Mucosa of descending colon (tissue), 3 donors: ENCODE results near the gene NPIPB8. TPM values are rescaled to one million over a fixed set of nuclear protein-coding genes. Genes with fewer than 3 reads are reported as not detected.
"Not testable (repeated sequence)": the region's sequence is repeated elsewhere in the genome, so short reads cannot be mapped to it uniquely, and the experiment has no call there.

ENCODE experiments used
- ATAC-seq: fragments of 200-7000 bp; cut with Tn5 transposase; one replicate; pipeline ENCODE4 v1.9.1; 2020; ENCODE audit warnings: mild to moderate bottlenecking, moderate library complexity
- DNase-seq, 3 donors: peaks; one replicate each; pipeline ENCODE4 v3.0.0-alpha.2; 2020
- H3K36me3 ChIP-seq: fragments of 200-600 bp; one replicate; pipeline ENCODE4 v1.8.0; 2021; ENCODE audit warnings: low read depth, mild to moderate bottlenecking
- H3K4me1 ChIP-seq: fragments of 200-600 bp; one replicate; pipeline ENCODE4 v1.8.0; 2021; ENCODE audit warnings: low read depth, mild to moderate bottlenecking
- H3K4me3 ChIP-seq: fragments of 200-600 bp; one replicate; pipeline ENCODE4 v1.8.0; 2021; ENCODE audit warnings: mild to moderate bottlenecking
- H3K9me3 ChIP-seq: fragments of 200-600 bp; one replicate; pipeline ENCODE4 v1.8.0; 2021; ENCODE audit warnings: mild to moderate bottlenecking
- intact Hi-C, 2 donors: fragments of 100-400 bp; cut with DNase I in 1 of 2; cut with micrococcal nuclease in 1 of 2; formaldehyde crosslinking; loops; one replicate each; pipeline versions ENCODE4 v1.11.0 to v1.11.1; 2022; cut with DNase I, micrococcal nuclease
- total RNA-seq, 3 donors: library from RNA; stranded (reverse); fragmentation: NEBNext Ultra II Directional in 2 of 3; extraction: Animal tissue kit (Norgen Biotek cat#: 25700) in 2 of 3; gene quantifications; one replicate each; pipeline versions ENCODE4 v1.2.1 to v1.2.4, GENCODE V29; 2021 to 2023
- TF ChIP-seq, protein P1 (sequence below): fragments of 200-600 bp; IDR thresholded peaks from one replicate; pipeline ENCODE4 v1.8.0; 2022; ENCODE audit warnings: antibody characterized with exemption, mild to moderate bottlenecking
- donor health status: DM: no; HTN: no; CAD: no; lungs with moderate emphysema.
- donor health status: DM: no; HTN: no; CAD: no.
- donor health status: DM: no; HTN: yes; CAD: no.

NPIPB8 gene
- total RNA-seq, 3 donors from 2014 or later, result 0.92 to 10.1 (median 1.2) TPM

DNA sequence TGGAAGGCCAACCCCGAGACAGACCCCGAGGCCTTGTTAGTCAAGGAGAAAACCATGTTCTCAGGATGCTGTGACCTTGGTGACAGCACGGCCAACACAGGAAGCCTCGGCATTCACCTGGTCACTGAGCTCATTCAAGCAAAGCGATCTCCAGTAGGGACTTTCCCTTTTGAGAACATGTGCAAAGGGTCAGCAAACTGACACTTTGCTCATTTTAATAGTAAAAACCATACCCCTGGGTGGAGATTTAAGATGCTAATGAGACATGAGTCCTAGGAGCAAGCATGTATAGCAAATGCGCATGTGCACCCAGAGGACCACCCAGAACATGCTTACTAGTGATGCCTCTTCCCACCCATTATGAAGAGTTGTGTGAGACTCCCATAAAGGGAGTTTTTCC, 35.3 kb upstream of the NPIPB8 start:
- ATAC-seq (no peak), DNase-seq (no peak)
- no peak overlapping the region for H3K4me3 ChIP-seq
- H3K9me3 ChIP-seq, result no peaks in the 10 kb centered on the region
- H3K36me3 ChIP-seq, result no peaks in the 10 kb centered on the region
- H3K4me1 ChIP-seq, result peaks cover 7% of the 10 kb centered on the region
- intact Hi-C loops, result no loop called here
- TF ChIP-seq, protein P1, sequence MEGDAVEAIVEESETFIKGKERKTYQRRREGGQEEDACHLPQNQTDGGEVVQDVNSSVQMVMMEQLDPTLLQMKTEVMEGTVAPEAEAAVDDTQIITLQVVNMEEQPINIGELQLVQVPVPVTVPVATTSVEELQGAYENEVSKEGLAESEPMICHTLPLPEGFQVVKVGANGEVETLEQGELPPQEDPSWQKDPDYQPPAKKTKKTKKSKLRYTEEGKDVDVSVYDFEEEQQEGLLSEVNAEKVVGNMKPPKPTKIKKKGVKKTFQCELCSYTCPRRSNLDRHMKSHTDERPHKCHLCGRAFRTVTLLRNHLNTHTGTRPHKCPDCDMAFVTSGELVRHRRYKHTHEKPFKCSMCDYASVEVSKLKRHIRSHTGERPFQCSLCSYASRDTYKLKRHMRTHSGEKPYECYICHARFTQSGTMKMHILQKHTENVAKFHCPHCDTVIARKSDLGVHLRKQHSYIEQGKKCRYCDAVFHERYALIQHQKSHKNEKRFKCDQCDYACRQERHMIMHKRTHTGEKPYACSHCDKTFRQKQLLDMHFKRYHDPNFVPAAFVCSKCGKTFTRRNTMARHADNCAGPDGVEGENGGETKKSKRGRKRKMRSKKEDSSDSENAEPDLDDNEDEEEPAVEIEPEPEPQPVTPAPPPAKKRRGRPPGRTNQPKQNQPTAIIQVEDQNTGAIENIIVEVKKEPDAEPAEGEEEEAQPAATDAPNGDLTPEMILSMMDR, result no peak

DNA sequence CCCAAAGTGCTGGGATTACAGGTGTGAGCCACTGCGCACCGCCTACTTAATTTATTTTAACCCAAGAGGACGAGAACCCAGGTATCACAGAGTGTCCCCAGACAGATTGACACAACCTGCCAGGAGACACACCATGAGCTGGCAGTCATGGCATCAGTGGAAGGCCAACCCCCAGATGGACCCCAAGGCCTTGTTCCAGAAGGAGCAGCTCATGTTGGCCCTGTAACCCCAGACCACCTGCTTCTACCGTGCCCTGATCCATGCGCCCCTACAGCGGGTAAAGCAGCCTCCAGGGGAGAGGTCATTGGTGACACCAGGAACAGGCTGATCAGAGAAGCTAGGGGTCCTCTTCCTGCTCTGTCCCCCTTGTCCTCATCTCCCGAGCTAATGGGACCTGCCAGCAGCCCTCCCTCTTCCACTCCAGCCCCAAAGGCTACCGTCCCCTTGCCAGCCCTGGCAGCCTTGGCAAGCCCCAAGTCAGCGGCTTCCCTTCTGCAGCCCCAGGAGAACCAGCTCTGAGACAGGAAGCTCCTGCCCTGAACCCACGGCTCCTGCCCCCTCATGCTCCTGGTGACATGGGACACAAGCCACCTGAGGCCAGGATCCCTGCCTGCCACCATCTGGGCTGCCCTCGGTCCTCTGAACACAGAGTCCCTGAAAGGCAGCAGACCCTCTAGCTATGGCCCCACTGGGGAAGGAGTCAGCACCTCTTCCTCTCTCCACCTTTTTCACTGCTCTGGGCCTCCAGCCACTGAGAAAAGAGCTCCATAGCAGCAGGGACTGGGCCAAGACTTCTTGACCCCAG, 34.3 kb upstream of the NPIPB8 start:
- no peak for DNase-seq
- intact Hi-C loops, result no loop called here
- TF ChIP-seq, protein P1, result no peak

DNA sequence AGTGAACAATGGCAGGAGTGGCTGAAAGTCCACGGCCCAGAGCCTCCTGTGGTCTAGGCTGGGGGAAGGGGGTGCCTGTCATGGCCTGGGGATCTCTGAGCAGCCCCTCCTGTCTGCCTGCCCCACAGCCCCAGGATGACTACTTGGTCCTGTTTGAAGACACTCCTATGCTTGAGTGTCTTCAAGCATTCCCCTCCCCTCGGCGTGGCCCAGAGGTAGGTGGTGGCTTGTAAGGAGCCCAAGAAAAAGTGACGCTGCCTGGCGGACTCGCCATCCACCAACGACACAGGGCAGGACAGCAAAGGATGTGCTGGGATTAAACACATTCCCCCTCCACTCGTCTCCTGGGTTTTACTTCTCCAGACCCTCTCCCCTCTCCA, 33.7 kb upstream of the NPIPB8 start:
- no peak overlapping the region for H3K4me3 ChIP-seq
- TF ChIP-seq, protein P1, result no peak
- H3K9me3 ChIP-seq, result no peaks in the 10 kb centered on the region
- H3K4me1 ChIP-seq, result peaks cover 1% of the 10 kb centered on the region
- intact Hi-C loops, result no loop called here
- no peaks in the 10 kb centered on the region for H3K36me3 ChIP-seq
- DNase-seq (no peak), ATAC-seq (no peak)

More for the DNA sequence above, 34.3 kb upstream of the NPIPB8 start:
- Histone ChIP-seq H3K4me3 (no peak overlapping the region), H3K4me1 (no peaks in the 10 kb centered on the region), H3K36me3 (no peaks in the 10 kb centered on the region), H3K9me3 (no peaks in the 10 kb centered on the region)
- no peak for ATAC-seq

DNA sequence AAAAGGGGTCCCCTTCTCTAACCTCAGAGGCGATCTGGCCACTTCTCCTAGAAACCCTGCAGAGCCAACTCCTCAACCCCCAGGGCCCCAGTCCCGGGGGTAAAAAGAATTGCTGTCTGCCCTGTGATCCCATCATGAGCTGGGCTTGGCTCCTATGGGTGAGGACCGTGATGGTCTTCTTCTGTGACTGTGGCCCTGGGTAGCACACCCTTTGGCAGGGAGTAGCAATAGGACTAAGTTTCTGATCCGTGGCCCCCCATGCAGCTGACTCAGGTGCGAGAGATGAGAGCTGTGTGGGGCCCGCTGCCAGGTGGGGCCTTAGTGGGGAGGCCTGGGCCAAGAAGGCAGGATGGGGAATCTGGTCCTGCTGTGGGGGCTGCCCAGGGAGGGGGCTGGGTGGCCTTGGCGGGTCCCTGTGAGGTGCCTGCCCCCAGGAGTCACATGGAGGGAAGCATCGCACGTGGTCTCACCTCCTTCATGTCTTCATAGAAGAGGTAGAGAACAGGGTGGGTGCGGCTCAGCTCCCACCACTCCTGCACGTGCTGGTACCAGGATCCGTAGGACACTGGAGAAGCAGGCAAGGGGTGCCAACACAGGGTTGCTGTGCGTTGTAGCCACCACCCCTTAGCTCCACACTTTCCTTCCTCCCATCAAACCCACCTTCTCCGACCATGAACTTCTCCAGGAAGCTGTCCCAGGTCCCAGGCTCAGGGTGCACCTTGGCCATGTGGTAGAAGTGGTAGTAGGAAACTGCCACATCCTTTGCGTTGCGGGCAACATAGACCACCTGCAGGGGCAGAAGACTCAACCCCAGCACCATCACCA, 31.4 kb upstream of the NPIPB8 start:
- TF ChIP-seq, protein P1, result no peak
- ATAC-seq, result no peak
- no peaks in the 10 kb centered on the region for H3K9me3 ChIP-seq
- H3K4me3 ChIP-seq, result no peak overlapping the region
- H3K36me3 ChIP-seq, result no peaks in the 10 kb centered on the region
- intact Hi-C loops, result no loop called here
- DNase-seq, result peak in 1 of 3 donors; percentile 60
- H3K4me1 ChIP-seq, result peaks cover 14% of the 10 kb centered on the region

DNA sequence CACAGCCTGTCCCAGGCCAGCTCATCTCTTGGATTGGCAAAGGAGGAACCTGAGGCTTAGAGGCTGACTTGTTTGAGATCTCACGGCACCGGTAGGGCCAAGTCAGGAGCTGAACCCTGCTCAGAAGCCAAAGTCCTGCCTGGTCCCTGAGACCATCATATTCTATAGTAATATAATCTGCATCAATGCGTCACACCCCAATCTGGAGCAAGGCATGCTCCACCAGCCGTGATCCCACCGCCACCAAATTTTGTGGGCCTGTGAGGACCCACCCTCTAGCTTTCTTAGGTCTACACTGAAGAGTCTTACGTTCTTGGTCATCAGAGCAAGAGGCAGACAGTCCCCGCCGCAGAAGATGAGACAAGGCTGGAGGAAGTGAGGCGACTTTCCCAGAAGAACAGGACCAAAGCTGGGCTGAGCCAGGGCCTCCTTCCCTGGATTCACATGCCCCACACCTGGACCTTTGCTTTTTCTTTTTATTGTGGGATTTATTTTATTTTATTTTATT, 30.7 kb upstream of the NPIPB8 start:
- Histone ChIP-seq H3K9me3 (no peaks in the 10 kb centered on the region), H3K4me1 (peaks cover 14% of the 10 kb centered on the region), H3K36me3 (no peaks in the 10 kb centered on the region), H3K4me3 (no peak overlapping the region)
- DNase-seq (no peak), ATAC-seq (no peak)
- TF ChIP-seq, protein P1, result no peak
- intact Hi-C loops, result no loop called here

DNA sequence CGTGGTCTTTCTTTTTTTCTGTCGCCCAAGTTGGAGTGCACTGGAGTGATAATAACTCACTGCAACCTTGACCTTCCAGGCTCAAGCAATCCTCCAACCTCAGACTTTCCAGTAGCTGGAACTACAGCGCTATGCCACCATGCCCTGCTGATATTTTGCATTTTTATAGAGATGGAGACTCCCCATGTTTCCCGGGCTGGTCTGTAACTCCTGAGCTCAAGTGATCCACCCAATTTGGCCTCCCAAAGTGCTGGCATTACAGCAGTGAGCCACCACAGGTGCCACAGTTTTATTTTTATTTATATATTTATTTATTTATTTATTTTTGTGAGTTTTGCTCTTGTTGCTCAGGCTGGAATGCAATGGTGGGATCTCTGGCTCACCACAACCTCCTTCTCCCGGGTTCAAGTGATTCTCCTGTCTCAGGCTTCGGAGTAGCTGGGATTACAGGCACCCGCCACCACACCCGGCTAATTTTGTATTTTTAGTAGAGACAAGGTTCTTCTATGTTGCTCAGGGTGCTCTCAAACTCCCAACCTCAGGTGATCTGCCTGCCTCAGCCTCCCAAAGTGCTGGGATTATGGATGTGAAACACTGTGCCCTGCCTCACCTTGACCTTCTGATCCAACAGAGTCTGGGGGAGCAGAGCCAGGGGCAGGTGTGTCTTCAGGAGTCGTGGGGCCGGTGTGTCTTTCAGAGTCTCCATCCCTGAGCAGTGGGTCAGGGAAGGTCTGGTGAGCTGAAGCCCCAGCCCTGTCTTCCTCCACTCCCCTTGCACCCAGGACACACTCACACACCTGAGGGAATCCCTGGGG, 30.0 kb upstream of the NPIPB8 start:
- intact Hi-C loops, H3K36me3 ChIP-seq, H3K4me3 ChIP-seq, H3K9me3 ChIP-seq, DNase-seq, ATAC-seq: not testable (repeated sequence)
- H3K4me1 ChIP-seq, result peaks cover 14% of the 10 kb centered on the region

DNA sequence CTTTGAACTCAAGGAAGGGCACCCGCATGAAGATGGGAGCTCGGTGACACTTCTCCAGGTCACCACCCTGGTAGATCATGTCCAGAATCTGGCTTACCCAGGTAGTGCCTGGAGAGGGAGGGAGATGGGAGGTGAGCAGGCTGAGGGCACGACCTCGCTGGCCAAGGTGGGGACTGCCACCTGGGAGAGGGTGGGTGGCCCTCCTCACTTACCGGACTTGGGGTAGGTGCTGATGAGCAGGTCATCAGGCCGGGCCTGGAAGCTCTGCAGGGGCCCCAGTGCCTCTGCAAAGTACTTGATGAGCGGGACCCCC, 29.4 kb upstream of the NPIPB8 start:
- H3K36me3 ChIP-seq, DNase-seq, ATAC-seq, intact Hi-C loops, H3K4me3 ChIP-seq, H3K9me3 ChIP-seq: not testable (repeated sequence)
- H3K4me1 ChIP-seq, result peaks cover 14% of the 10 kb centered on the region
